PC-3 (cell line): ENCODE results near the gene OR2A2. TPM values are rescaled to one million over a fixed set of nuclear protein-coding genes. Genes with fewer than 3 reads are reported as not detected.

ENCODE experiments used
- ATAC-seq: fragments of 200-7000 bp; cut with Tn5 transposase; 2 replicates; pipeline ENCODE4 v1.9.1; 2020; ENCODE audit warnings: mild to moderate bottlenecking, moderate library complexity
- BruUV-seq: library from RNA; stranded (reverse); fragments of 400-500 nt; replicated peaks from 2 replicates; lab custom pipeline; 2021; lab: Mats Ljungman, UMichigan
- CTCF ChIA-PET: fragments of 300-600 bp; sonication (Branson Sonifier 250); formaldehyde crosslinking; loops from one replicate; lab custom pipeline; 2022; ENCODE audit warnings: antibody characterized with exemption; lab: Charles Lee
- POLR2A ChIA-PET: fragments of 300-600 bp; sonication (Branson Sonifier 250); formaldehyde crosslinking; loops from one replicate; lab custom pipeline; 2022; ENCODE audit warnings: antibody characterized with exemption; ENCODE audit not compliant: unreplicated experiment; lab: Charles Lee
- DNase-seq: peaks from one replicate; pipeline ENCODE4 v3.0.0-alpha.2; 2015
- H2AFZ ChIP-seq: fragments of 300-600 bp; sonication (generic); 2 replicates; pipeline ENCODE4 v1.6.0; 2016; ENCODE audit warnings: antibody characterized with exemption, low read length
- H3F3A ChIP-seq: fragments of 300-600 bp; sonication (generic); one replicate; pipeline ENCODE4 v1.6.0; 2017; ENCODE audit warnings: antibody characterized with exemption, low read length, control low read depth, mild to moderate bottlenecking; ENCODE audit not compliant: unreplicated experiment
- H3K27ac ChIP-seq: fragments of 300-600 bp; sonication (generic); 2 replicates; pipeline ENCODE4 v1.5.1; 2016; ENCODE audit warnings: mild to moderate bottlenecking, low read length
- H3K27me3 ChIP-seq: fragments of 300-600 bp; sonication (generic); 2 replicates; pipeline ENCODE4 v1.6.1; 2016; ENCODE audit warnings: low read length, mixed read lengths
- H3K36me3 ChIP-seq: fragments of 300-600 bp; sonication (generic); 2 replicates; pipeline ENCODE4 v1.6.1; 2016; ENCODE audit warnings: low read depth, mixed run types, low read length, mixed read lengths
- H3K4me1 ChIP-seq: fragments of 300-600 bp; sonication (generic); 2 replicates; pipeline ENCODE4 v1.5.1; 2016; ENCODE audit warnings: low read length; ENCODE audit not compliant: insufficient read depth
- H3K4me2 ChIP-seq: fragments of 300-600 bp; sonication (generic); 2 replicates; pipeline ENCODE4 v1.6.0; 2016; ENCODE audit warnings: low read length
- H3K4me3 ChIP-seq: fragments of 300-600 bp; sonication (generic); 2 replicates; pipeline ENCODE4 v1.5.1; 2016; ENCODE audit warnings: mild to moderate bottlenecking, low read length, mixed read lengths
- H3K79me2 ChIP-seq: fragments of 300-600 bp; sonication (generic); 2 replicates; pipeline ENCODE4 v1.6.1; 2017; ENCODE audit warnings: low read length, mixed read lengths
- H3K9ac ChIP-seq: fragments of 300-600 bp; sonication (generic); 2 replicates; pipeline ENCODE4 v1.6.0; 2016; ENCODE audit warnings: mild to moderate bottlenecking, low read length
- H3K9me2 ChIP-seq: fragments of 300-600 bp; sonication (generic); replicated peaks from 2 replicates; pipeline ENCODE4 v1.6.1; 2016; ENCODE audit warnings: mixed run types, low read length, mixed read lengths
- H3K9me3 ChIP-seq: fragments of 300-600 bp; sonication (generic); 2 replicates; pipeline ENCODE4 v1.6.1; 2016; ENCODE audit warnings: low read length, mixed read lengths
- H4K20me1 ChIP-seq: fragments of 300-600 bp; sonication (generic); 2 replicates; pipeline ENCODE4 v1.6.1; 2016; ENCODE audit warnings: low read length, mixed read lengths
- CTCF ChIP-seq: fragments of 300-600 bp; sonication (generic); conservative IDR thresholded peaks from 2 replicates; pipeline ENCODE4 v1.5.1; 2017; ENCODE audit warnings: antibody characterized with exemption, low read depth, mild to moderate bottlenecking, low read length
- EZH2 ChIP-seq: fragments of 300-600 bp; sonication (generic); IDR thresholded peaks from one replicate; pipeline ENCODE4 v1.6.1; 2017; ENCODE audit warnings: antibody characterized with exemption, mild to moderate bottlenecking, low read length; ENCODE audit not compliant: unreplicated experiment
- EZH2phosphoT487 ChIP-seq: fragments of 300-600 bp; sonication (generic); IDR thresholded peaks from 2 replicates; pipeline ENCODE4 v1.6.1; 2018; ENCODE audit warnings: mild to moderate bottlenecking, antibody characterized with exemption, low read length, borderline replicate concordance
- intact Hi-C: fragments of 100-400 bp; cut with micrococcal nuclease; formaldehyde crosslinking; loops from 2 replicates; pipeline ENCODE4 v1.9.0; 2023
- total RNA-seq: library from RNA; depleted of rRNA; stranded (reverse); fragments of >200 nt; gene quantifications from 2 replicates; pipeline ENCODE4 v1.2.3, GENCODE V29; 2014

The OR2A2 gene
- total RNA-seq, 1 experiment from 2014 or later: not detected

GRCh38 chr7:144086730-144087129 lies 22.7 kb upstream of the OR2A2 start:
- ATAC-seq (no peak), DNase-seq (no peak)
- no peak overlapping the region for H3K4me2 ChIP-seq
- H3K9me2 ChIP-seq: no peaks in the 10 kb centered on the region
- H3K4me3 ChIP-seq: no peak overlapping the region
- CTCF ChIA-PET: no interaction called here
- H3F3A ChIP-seq: no peaks in the 10 kb centered on the region
- H3K79me2 ChIP-seq: no peaks in the 10 kb centered on the region
- TF ChIP-seq CTCF (no peak), EZH2 (no peak), EZH2phosphoT487 (no peak)
- H3K36me3 ChIP-seq: no peaks in the 10 kb centered on the region
- H4K20me1 ChIP-seq: no peaks in the 10 kb centered on the region
- H3K9me3 ChIP-seq: no peaks in the 10 kb centered on the region
- no peaks in the 10 kb centered on the region for H3K27me3 ChIP-seq
- H2AFZ ChIP-seq: no peak overlapping the region
- H3K27ac ChIP-seq: no peak overlapping the region
- BruUV-seq: no TSS peak
- no peaks in the 10 kb centered on the region for H3K4me1 ChIP-seq
- POLR2A ChIA-PET: no interaction called here
- no peak overlapping the region for H3K9ac ChIP-seq
- intact Hi-C loops: no loop called here

GRCh38 chr7:144087230-144087629 lies 22.2 kb upstream of the OR2A2 start:
- DNase-seq (no peak), ATAC-seq (no peak)
- Histone ChIP-seq H3K9me2 (no peaks in the 10 kb centered on the region), H2AFZ (no peak overlapping the region), H3K4me2 (no peak overlapping the region), H3K27me3 (no peaks in the 10 kb centered on the region), H3K4me1 (no peaks in the 10 kb centered on the region), H4K20me1 (no peaks in the 10 kb centered on the region), H3K4me3 (no peak overlapping the region), H3K79me2 (no peaks in the 10 kb centered on the region), H3K9ac (no peak overlapping the region), H3K27ac (no peak overlapping the region), H3K36me3 (no peaks in the 10 kb centered on the region), H3K9me3 (no peaks in the 10 kb centered on the region), H3F3A (no peaks in the 10 kb centered on the region)
- intact Hi-C loops: no loop called here
- no TSS peak for BruUV-seq
- CTCF ChIA-PET: no interaction called here
- TF ChIP-seq CTCF: no peak
- no peak for TF ChIP-seq EZH2phosphoT487
- no peak for TF ChIP-seq EZH2
- POLR2A ChIA-PET: no interaction called here

- Histone ChIP-seq H3K79me2 (no peaks in the 10 kb centered on the region), H3K4me1 (no peaks in the 10 kb centered on the region), H2AFZ (no peak overlapping the region), H4K20me1 (no peaks in the 10 kb centered on the region), H3K9ac (no peak overlapping the region), H3K9me2 (no peaks in the 10 kb centered on the region), H3K9me3 (no peaks in the 10 kb centered on the region), H3K27ac (no peak overlapping the region), H3K27me3 (no peaks in the 10 kb centered on the region), H3K36me3 (no peaks in the 10 kb centered on the region), H3K4me3 (no peak overlapping the region), H3F3A (no peaks in the 10 kb centered on the region), H3K4me2 (no peak overlapping the region)
- BruUV-seq: no TSS peak
- POLR2A ChIA-PET: no interaction called here
- ATAC-seq: no peak
- TF ChIP-seq CTCF: no peak
- DNase-seq: no peak
- intact Hi-C loops: no loop called here
- CTCF ChIA-PET: no interaction called here
Measured at GRCh38 chr7:144090667-144091066, 18.7 kb upstream of the OR2A2 start.
